Ishikawa (cell line): Measurements from ENCODE around the gene CERS6.

ENCODE experiments used
- CEBPB ChIP-seq: IDR thresholded peaks from 2 replicates; pipeline ENCODE4 v1.6.1; 2012
- CREB1 ChIP-seq: IDR thresholded peaks from 2 replicates; pipeline ENCODE4 v1.6.1; 2012; ENCODE audit warnings: low read depth
- EGR1 ChIP-seq: IDR thresholded peaks from 2 replicates; pipeline ENCODE4 v1.6.1; 2012
- EP300 ChIP-seq: IDR thresholded peaks from 2 replicates; pipeline ENCODE4 v1.6.1; 2012; ENCODE audit warnings: borderline replicate concordance
- FOXM1 ChIP-seq: IDR thresholded peaks from 2 replicates; pipeline ENCODE4 v1.6.1; 2012; ENCODE audit warnings: low read depth, borderline replicate concordance
- NFIC ChIP-seq: IDR thresholded peaks from 2 replicates; pipeline ENCODE4 v1.6.1; 2012
- RAD21 ChIP-seq: IDR thresholded peaks from 2 replicates; pipeline ENCODE4 v1.6.1; 2012; ENCODE audit warnings: low read depth
- TAF1 ChIP-seq: IDR thresholded peaks from 2 replicates; pipeline ENCODE4 v1.6.1; 2012; ENCODE audit warnings: low read depth, mild to moderate bottlenecking
- TEAD4 ChIP-seq: IDR thresholded peaks from 2 replicates; pipeline ENCODE4 v1.6.1; 2012
- YY1 ChIP-seq: IDR thresholded peaks from 2 replicates; pipeline ENCODE4 v1.6.1; 2012; ENCODE audit warnings: low read depth
- TF ChIP-seq, protein P1 (sequence below): IDR thresholded peaks from 2 replicates; pipeline ENCODE4 v1.6.1; 2012; ENCODE audit warnings: low read depth, mild to moderate bottlenecking
- TF ChIP-seq, protein P2 (sequence below): IDR thresholded peaks from 2 replicates; pipeline ENCODE4 v1.6.1; 2012

DNA sequence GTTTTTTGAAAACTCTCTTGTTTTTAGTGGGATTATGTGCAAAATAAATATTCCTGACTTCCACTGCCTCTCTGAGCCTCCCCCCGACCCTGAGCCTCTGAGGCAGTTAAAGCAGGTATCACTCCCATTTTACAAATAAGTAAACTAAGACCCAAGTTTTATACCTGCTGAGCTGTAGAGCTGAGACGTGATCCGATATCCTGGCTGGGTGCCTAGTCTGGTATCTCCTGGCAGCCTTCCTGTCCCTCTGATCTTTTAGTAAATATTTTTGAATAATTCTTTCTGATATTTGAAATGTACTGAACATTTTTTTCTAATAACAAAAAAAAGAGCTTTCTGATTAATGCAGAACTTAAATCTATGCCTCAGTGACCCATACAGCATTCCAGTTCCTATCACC, 238.1 kb downstream of the CERS6 start:
- no peak for TF ChIP-seq CEBPB
- TF ChIP-seq, protein P1, sequence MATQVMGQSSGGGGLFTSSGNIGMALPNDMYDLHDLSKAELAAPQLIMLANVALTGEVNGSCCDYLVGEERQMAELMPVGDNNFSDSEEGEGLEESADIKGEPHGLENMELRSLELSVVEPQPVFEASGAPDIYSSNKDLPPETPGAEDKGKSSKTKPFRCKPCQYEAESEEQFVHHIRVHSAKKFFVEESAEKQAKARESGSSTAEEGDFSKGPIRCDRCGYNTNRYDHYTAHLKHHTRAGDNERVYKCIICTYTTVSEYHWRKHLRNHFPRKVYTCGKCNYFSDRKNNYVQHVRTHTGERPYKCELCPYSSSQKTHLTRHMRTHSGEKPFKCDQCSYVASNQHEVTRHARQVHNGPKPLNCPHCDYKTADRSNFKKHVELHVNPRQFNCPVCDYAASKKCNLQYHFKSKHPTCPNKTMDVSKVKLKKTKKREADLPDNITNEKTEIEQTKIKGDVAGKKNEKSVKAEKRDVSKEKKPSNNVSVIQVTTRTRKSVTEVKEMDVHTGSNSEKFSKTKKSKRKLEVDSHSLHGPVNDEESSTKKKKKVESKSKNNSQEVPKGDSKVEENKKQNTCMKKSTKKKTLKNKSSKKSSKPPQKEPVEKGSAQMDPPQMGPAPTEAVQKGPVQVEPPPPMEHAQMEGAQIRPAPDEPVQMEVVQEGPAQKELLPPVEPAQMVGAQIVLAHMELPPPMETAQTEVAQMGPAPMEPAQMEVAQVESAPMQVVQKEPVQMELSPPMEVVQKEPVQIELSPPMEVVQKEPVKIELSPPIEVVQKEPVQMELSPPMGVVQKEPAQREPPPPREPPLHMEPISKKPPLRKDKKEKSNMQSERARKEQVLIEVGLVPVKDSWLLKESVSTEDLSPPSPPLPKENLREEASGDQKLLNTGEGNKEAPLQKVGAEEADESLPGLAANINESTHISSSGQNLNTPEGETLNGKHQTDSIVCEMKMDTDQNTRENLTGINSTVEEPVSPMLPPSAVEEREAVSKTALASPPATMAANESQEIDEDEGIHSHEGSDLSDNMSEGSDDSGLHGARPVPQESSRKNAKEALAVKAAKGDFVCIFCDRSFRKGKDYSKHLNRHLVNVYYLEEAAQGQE, result no peak
- no peak for TF ChIP-seq EGR1
- TF ChIP-seq RAD21, result no peak
- TF ChIP-seq EP300, result no peak
- TF ChIP-seq CREB1, result no peak
- no peak for TF ChIP-seq YY1
- no peak for TF ChIP-seq TEAD4
- TF ChIP-seq TAF1, result no peak
- no peak for TF ChIP-seq NFIC
- TF ChIP-seq, protein P2, sequence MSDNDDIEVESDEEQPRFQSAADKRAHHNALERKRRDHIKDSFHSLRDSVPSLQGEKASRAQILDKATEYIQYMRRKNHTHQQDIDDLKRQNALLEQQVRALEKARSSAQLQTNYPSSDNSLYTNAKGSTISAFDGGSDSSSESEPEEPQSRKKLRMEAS, result no peak
- TF ChIP-seq FOXM1, result no peak
